ENCODE results near the gene SPAAR.

The SPAAR gene

GRCh38 chr9:35939679-35940250, 30.5 kb downstream of the SPAAR start:
- H3K4me3 ChIP-seq (ENCODE audit: low read depth, low read length, poor library complexity, severe bottlenecking) = no peak overlapping the region
- H4K20me1 ChIP-seq (ENCODE audit: insufficient read depth, low read length) = no peaks in the 10 kb centered on the region
- H3K9ac ChIP-seq (ENCODE audit: low read length) = no peak overlapping the region
- TF ChIP-seq, protein P1, sequence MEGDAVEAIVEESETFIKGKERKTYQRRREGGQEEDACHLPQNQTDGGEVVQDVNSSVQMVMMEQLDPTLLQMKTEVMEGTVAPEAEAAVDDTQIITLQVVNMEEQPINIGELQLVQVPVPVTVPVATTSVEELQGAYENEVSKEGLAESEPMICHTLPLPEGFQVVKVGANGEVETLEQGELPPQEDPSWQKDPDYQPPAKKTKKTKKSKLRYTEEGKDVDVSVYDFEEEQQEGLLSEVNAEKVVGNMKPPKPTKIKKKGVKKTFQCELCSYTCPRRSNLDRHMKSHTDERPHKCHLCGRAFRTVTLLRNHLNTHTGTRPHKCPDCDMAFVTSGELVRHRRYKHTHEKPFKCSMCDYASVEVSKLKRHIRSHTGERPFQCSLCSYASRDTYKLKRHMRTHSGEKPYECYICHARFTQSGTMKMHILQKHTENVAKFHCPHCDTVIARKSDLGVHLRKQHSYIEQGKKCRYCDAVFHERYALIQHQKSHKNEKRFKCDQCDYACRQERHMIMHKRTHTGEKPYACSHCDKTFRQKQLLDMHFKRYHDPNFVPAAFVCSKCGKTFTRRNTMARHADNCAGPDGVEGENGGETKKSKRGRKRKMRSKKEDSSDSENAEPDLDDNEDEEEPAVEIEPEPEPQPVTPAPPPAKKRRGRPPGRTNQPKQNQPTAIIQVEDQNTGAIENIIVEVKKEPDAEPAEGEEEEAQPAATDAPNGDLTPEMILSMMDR (IDR thresholded peaks at IDR 0.05; ENCODE audit: low read length) = no peak
- H3K27me3 ChIP-seq (ENCODE audit: insufficient read depth, low read length) = no peaks in the 10 kb centered on the region
- H3K4me1 ChIP-seq (ENCODE audit: insufficient read depth, low read length, severe bottlenecking) = no peaks in the 10 kb centered on the region
- H3K4me2 ChIP-seq (ENCODE audit: low read length) = no peak overlapping the region
- H3K9me3 ChIP-seq (ENCODE audit: low read length) = no peaks in the 10 kb centered on the region
- no peaks in the 10 kb centered on the region for H3K79me2 ChIP-seq (ENCODE audit: insufficient read depth, low read length)
- no peaks in the 10 kb centered on the region for H3F3A ChIP-seq (ENCODE audit: insufficient read depth, low read length)
- H2AFZ ChIP-seq (ENCODE audit: low read length) = no peak overlapping the region
- H3K9me2 ChIP-seq (ENCODE audit: low read depth, low read length) = no peaks in the 10 kb centered on the region
- no peaks in the 10 kb centered on the region for H3K36me3 ChIP-seq (ENCODE audit: insufficient read depth, low read length)
- no peak overlapping the region for H3K27ac ChIP-seq (ENCODE audit: low read depth, low read length, poor library complexity, severe bottlenecking)

- Histone ChIP-seq H3K9me3 (ENCODE audit: low read length) (no peaks in the 10 kb centered on the region), H3K4me1 (ENCODE audit: insufficient read depth, low read length, severe bottlenecking) (no peaks in the 10 kb centered on the region), H3K4me3 (ENCODE audit: low read depth, low read length, poor library complexity, severe bottlenecking) (no peak overlapping the region), H3K27ac (ENCODE audit: low read depth, low read length, poor library complexity, severe bottlenecking) (no peak overlapping the region), H2AFZ (ENCODE audit: low read length) (no peak overlapping the region), H3K79me2 (ENCODE audit: insufficient read depth, low read length) (no peaks in the 10 kb centered on the region), H3K27me3 (ENCODE audit: insufficient read depth, low read length) (no peaks in the 10 kb centered on the region), H3K9me2 (ENCODE audit: low read depth, low read length) (no peaks in the 10 kb centered on the region), H3K36me3 (ENCODE audit: insufficient read depth, low read length) (no peaks in the 10 kb centered on the region), H4K20me1 (ENCODE audit: insufficient read depth, low read length) (no peaks in the 10 kb centered on the region), H3F3A (ENCODE audit: insufficient read depth, low read length) (no peaks in the 10 kb centered on the region), H3K4me2 (ENCODE audit: low read length) (no peak overlapping the region), H3K9ac (ENCODE audit: low read length) (no peak overlapping the region)
- TF ChIP-seq EZH2 (IDR thresholded peaks at IDR 0.05; ENCODE audit: borderline replicate concordance, low read length) = no peak
- TF ChIP-seq, protein P1 (IDR thresholded peaks at IDR 0.05; ENCODE audit: low read length) = no peak
Measured at GRCh38 chr9:35940458-35941407, 31.4 kb downstream of the SPAAR start.

GRCh38 chr9:35942286-35942685, 33.0 kb downstream of the SPAAR start:
- no peaks in the 10 kb centered on the region for H3K27me3 ChIP-seq (ENCODE audit: insufficient read depth, low read length)
- no peak for TF ChIP-seq EZH2 (IDR thresholded peaks at IDR 0.05; ENCODE audit: borderline replicate concordance, low read length)
- TF ChIP-seq, protein P1 (IDR thresholded peaks at IDR 0.05; ENCODE audit: low read length) = no peak
- H3K4me1 ChIP-seq (ENCODE audit: insufficient read depth, low read length, severe bottlenecking) = no peaks in the 10 kb centered on the region

More at GRCh38 chr9:35942286-35942685, 33.0 kb downstream of the SPAAR start:
- Histone ChIP-seq H3F3A (ENCODE audit: insufficient read depth, low read length) (no peaks in the 10 kb centered on the region), H4K20me1 (ENCODE audit: insufficient read depth, low read length) (no peaks in the 10 kb centered on the region), H3K36me3 (ENCODE audit: insufficient read depth, low read length) (no peaks in the 10 kb centered on the region), H3K9me2 (ENCODE audit: low read depth, low read length) (no peaks in the 10 kb centered on the region), H3K27ac (ENCODE audit: low read depth, low read length, poor library complexity, severe bottlenecking) (no peak overlapping the region), H3K9me3 (ENCODE audit: low read length) (no peaks in the 10 kb centered on the region), H3K9ac (ENCODE audit: low read length) (no peak overlapping the region), H3K4me2 (ENCODE audit: low read length) (no peak overlapping the region), H3K4me3 (ENCODE audit: low read depth, low read length, poor library complexity, severe bottlenecking) (no peak overlapping the region), H3K79me2 (ENCODE audit: insufficient read depth, low read length) (no peaks in the 10 kb centered on the region), H2AFZ (ENCODE audit: low read length) (no peak overlapping the region)
